ENCODE results near the gene QSOX1. TPM values are rescaled to one million over a fixed set of nuclear protein-coding genes. Genes with fewer than 3 reads are reported as not detected.

QSOX1 gene
- total RNA-seq, 1 donor from 2014 or later = 11.9 TPM

DNA sequence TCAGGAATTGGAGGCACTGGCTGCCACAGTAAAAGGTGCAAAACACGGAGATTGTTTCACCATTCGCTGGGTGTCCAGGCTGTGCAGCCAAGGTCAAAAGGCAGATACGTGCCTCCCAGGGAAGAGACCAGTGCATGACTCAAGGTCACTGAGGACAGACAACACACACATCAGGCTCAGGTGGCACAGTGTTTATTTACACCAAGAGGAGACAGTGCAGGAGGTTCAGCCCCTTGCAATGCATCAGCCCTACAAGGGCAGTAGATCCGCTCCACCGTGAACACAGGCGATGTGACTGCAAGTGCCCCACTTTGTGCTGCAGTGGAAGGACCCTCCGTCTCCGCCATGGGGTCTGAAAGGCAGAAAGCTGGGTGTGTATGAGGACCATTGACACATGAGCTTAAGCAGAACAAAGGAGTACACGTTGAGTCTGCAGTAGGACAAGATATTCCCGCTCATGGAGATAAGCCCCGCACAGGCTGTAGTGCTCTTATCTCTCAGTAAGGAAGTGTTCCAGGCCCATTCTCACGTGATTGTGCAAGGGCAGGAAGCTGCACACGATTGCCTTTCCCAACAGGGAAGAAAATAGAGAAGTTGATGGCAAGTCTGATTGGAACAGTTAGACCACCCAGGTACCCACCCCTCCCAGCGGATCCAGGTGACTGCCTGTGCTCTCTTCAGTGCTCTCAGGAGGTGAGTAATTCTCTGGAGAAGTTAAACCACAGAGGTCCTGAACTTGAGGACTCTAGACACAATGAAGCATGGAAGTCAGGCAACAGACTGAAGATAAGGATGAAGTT lies 37.5 kb upstream of the QSOX1 start:
- intact Hi-C loops (cut with micrococcal nuclease) = no loop called here
- ATAC-seq (ENCODE audit: low read depth) (no peak), DNase-seq (no peak)
- peaks cover 18% of the 10 kb centered on the region for H3K36me3 Mint-ChIP-seq (ENCODE audit: low read depth)
- no peaks in the 10 kb centered on the region for H3K27me3 Mint-ChIP-seq
- no peaks in the 10 kb centered on the region for H3K4me1 Mint-ChIP-seq
- ChIA-PET POLR2A (no interaction called here), CTCF (no interaction called here)
- no peaks in the 10 kb centered on the region for H3K9me3 Mint-ChIP-seq
- TF ChIP-seq, protein P1, sequence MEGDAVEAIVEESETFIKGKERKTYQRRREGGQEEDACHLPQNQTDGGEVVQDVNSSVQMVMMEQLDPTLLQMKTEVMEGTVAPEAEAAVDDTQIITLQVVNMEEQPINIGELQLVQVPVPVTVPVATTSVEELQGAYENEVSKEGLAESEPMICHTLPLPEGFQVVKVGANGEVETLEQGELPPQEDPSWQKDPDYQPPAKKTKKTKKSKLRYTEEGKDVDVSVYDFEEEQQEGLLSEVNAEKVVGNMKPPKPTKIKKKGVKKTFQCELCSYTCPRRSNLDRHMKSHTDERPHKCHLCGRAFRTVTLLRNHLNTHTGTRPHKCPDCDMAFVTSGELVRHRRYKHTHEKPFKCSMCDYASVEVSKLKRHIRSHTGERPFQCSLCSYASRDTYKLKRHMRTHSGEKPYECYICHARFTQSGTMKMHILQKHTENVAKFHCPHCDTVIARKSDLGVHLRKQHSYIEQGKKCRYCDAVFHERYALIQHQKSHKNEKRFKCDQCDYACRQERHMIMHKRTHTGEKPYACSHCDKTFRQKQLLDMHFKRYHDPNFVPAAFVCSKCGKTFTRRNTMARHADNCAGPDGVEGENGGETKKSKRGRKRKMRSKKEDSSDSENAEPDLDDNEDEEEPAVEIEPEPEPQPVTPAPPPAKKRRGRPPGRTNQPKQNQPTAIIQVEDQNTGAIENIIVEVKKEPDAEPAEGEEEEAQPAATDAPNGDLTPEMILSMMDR (IDR thresholded peaks at IDR 0.05) = no peak
- H3K27ac Mint-ChIP-seq = no peak overlapping the region
- no peak overlapping the region for H3K4me3 Mint-ChIP-seq

DNA sequence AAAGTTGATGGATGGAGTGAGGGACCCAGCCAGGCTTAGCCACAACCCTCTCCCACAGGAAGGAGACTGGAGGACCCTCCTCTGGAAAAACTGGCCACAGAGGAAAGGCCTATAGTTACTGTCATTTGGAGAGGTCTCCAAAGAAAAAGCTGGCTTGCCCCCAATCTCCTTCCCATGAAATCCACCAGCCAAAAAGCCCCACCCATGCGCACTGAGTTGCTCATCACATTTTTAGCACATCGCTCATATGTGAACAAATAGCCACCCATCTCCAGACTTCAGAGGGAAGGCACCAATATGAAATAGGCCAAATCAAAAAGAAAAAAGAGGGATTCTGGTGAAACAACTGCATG lies 36.9 kb upstream of the QSOX1 start:
- Mint-ChIP-seq H3K4me3 (no peak overlapping the region), H3K36me3 (ENCODE audit: low read depth) (peaks cover 12% of the 10 kb centered on the region), H3K27me3 (no peaks in the 10 kb centered on the region), H3K4me1 (no peaks in the 10 kb centered on the region), H3K9me3 (no peaks in the 10 kb centered on the region), H3K27ac (no peak overlapping the region)
- CTCF ChIA-PET = no interaction called here
- intact Hi-C loops (cut with micrococcal nuclease) = no loop called here
- no peak for DNase-seq
- ATAC-seq (ENCODE audit: low read depth) = no peak
- POLR2A ChIA-PET = no interaction called here
- TF ChIP-seq, protein P1 (IDR thresholded peaks at IDR 0.05) = no peak

DNA sequence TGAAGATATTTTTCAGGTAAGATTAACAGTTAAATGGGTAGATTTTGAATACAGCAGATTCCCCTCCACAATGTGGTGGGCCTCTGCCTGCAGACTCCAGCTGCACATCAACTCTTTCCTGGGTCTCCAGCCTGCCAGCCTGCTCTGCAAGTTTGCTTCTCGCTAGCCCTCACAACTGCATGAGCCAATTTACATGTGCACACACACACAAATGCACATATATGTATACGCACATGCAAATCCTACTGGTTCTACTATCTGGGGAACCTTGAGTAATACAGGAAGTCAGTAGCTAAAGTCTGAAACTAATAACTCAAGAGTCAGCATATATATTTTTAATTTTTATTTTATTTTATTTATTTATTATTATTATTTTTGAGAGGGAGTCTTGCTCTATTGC lies 34.8 kb upstream of the QSOX1 start:
- Mint-ChIP-seq H3K36me3 (ENCODE audit: low read depth) (peaks cover 6% of the 10 kb centered on the region), H3K27me3 (no peaks in the 10 kb centered on the region), H3K4me3 (no peak overlapping the region), H3K27ac (no peak overlapping the region), H3K9me3 (no peaks in the 10 kb centered on the region), H3K4me1 (no peaks in the 10 kb centered on the region)
- CTCF ChIA-PET = no interaction called here
- ATAC-seq (ENCODE audit: low read depth) (no peak), DNase-seq (no peak)
- POLR2A ChIA-PET = no interaction called here
- intact Hi-C loops (cut with micrococcal nuclease) = no loop called here
- TF ChIP-seq, protein P1 (IDR thresholded peaks at IDR 0.05) = no peak

DNA sequence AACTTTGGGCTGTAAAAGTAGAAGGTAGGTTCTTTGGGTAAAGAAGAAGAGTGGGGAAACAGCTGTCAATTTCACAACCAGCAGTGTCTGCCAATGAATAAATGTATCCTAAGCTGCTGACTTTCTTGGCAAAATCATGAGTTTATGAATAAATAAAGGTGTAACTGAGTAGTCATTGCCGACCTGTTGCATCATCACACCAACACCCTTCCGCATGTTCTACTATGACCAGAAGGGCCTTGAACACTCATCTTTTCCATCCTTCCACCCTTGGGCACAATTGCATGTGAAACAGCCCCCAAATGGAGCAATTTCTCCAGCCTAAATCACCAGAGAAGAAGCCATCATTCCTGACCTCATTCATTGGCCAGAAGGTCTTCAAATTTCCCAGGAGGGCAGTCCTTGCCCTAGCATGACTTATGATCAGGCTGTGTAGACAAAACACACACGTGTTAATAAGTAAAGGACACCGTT lies 31.2 kb upstream of the QSOX1 start:
- Mint-ChIP-seq H3K4me3 (no peak overlapping the region), H3K27me3 (no peaks in the 10 kb centered on the region), H3K36me3 (ENCODE audit: low read depth) (no peaks in the 10 kb centered on the region), H3K9me3 (no peaks in the 10 kb centered on the region), H3K27ac (no peak overlapping the region), H3K4me1 (no peaks in the 10 kb centered on the region)
- no peak for ATAC-seq (ENCODE audit: low read depth)
- POLR2A ChIA-PET = no interaction called here
- CTCF ChIA-PET = interaction anchor here (1.2 kb wide), 1 partner anchor 55 kb away, joined by 5 read pairs; no protein-coding TSS in a partner anchor
- no peak for DNase-seq
- TF ChIP-seq, protein P1 (IDR thresholded peaks at IDR 0.05) = no peak
- intact Hi-C loops (cut with micrococcal nuclease) = no loop called here

DNA sequence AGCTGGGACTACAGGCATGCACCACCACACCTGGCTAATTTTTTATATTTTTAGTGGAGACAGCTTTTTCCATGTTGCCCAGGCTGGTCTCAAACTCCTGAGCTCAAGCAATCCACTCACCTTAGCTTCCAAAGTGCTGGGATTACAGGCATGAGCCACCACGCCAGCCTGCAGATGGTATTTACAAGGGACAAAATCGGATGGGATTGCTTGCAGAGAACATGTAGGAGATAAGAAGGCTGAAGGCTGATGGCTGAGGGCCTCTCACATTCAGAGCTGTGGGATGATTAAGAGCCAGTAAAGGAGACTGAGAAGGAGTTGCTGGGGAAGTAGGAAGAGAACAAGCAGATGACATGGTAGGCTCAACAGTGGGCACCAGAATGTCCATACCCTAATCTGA lies 24.0 kb upstream of the QSOX1 start:
- Mint-ChIP-seq H3K4me3 (no peak overlapping the region), H3K27ac (no peak overlapping the region), H3K27me3 (peaks cover 16% of the 10 kb centered on the region), H3K36me3 (ENCODE audit: low read depth) (no peaks in the 10 kb centered on the region), H3K9me3 (no peaks in the 10 kb centered on the region), H3K4me1 (no peaks in the 10 kb centered on the region)
- ATAC-seq (ENCODE audit: low read depth) (no peak), DNase-seq (no peak)
- ChIA-PET CTCF (no interaction called here), POLR2A (no interaction called here)
- intact Hi-C loops (cut with micrococcal nuclease) = no loop called here
- TF ChIP-seq, protein P1 (IDR thresholded peaks at IDR 0.05) = no peak
